ENCODE data around the gene PSME3IP1. TPM values are rescaled to one million over a fixed set of nuclear protein-coding genes. Genes with fewer than 3 reads are reported as not detected.
"Not testable (repeated sequence)": the region's sequence is repeated elsewhere in the genome, so short reads cannot be mapped to it uniquely, and the experiment has no call there.

Gene PSME3IP1
- polyA plus RNA-seq, 4 donors, result 81.7 to 137 (median 121) TPM

GRCh38 chr16:57127037-57127763 lies 58.6 kb downstream of the PSME3IP1 start:
- DNase-seq (ENCODE audit: low read depth in 4 of 4, low spot score in 2 of 4), result no peak

DNA sequence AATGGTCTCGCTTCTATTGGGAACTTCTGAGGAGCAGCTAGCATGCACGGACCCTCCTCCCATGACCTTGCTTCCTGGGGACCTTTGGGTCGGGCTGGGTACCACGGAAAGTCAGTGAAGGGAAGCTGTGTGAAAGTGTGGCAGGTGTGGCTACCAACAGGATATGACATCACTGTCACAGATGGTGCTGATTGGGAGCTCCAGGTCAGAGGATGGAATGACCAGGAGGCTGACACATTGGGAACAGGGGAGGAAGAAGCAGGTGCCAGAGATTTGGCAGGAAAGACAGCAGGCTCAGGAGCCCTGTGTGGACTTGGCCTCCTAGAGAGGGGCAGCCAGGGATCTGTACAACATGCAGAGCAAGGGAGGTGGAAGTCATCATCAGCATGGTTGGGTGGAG lies 59.4 kb downstream of the PSME3IP1 start:
- no peak for DNase-seq (ENCODE audit: low read depth in 4 of 4, low spot score in 2 of 4)

GRCh38 chr16:57125969-57126368 lies 59.9 kb downstream of the PSME3IP1 start:
- DNase-seq (ENCODE audit: low read depth in 4 of 4, low spot score in 2 of 4), result no peak

GRCh38 chr16:57125376-57125775 lies 60.5 kb downstream of the PSME3IP1 start:
- no peak for DNase-seq (ENCODE audit: low read depth in 4 of 4, low spot score in 2 of 4)

GRCh38 chr16:57123974-57124674 lies 61.7 kb downstream of the PSME3IP1 start:
- no peak for DNase-seq (ENCODE audit: low read depth in 4 of 4, low spot score in 2 of 4)

- no peak for DNase-seq (ENCODE audit: low read depth in 4 of 4, low spot score in 2 of 4)
Observed at GRCh38 chr16:57123216-57123973, 62.4 kb downstream of the PSME3IP1 start.

GRCh38 chr16:57118461-57119084 lies 67.3 kb downstream of the PSME3IP1 start:
- no peak for DNase-seq (ENCODE audit: low read depth in 4 of 4, low spot score in 2 of 4)

DNA sequence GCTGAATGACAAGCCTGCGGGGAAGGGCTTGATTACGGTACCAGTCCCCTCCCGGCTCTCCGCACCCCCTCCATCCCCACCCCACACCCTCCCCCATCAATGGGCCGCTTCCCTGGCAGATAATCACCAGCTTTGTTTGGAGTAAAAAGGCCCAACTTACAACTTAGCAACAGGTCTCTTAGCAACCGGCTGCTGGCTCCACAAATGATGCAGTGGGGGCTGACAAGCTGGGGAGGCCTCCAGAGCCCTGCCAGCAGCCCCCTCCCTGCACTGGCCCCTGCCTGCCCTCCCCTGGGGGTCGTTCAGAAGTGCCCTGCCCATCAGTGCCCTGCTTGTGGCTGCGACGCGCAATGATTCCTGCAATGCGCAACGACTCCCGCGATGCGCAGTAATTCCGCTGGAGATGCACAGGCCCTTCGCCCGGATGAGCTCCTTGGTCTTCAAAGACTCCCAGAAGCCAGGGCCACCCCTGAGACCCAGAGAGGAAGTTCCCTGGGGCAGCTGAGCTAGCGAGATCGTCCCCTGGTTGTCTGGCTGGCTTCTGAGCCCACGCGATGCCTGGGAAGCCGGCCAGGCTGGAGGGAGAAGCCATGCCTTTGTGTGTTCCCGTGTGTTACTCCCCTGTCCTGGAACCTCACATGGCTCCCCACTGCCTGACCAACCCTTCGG lies 70.2 kb downstream of the PSME3IP1 start:
- DNase-seq (ENCODE audit: low read depth in 4 of 4, low spot score in 2 of 4), result no peak

DNA sequence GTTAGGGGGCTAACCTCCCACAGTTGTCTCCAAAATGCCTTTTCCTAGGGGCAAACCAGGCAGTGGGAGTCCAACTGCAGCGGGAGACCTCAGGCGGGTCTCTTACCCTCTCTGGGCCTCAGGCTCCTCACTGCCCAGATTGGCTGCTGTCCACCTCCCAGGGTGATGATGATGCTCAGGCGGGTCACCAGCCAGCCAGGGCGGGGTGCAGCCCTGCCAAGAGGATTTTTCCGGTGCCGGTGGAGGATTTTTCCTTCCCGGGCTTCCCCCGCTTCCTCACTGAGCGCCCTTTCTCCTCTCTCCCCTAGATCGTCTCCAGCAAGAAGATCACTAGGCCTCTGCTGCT lies 70.7 kb downstream of the PSME3IP1 start:
- no peak for DNase-seq (ENCODE audit: low read depth in 4 of 4, low spot score in 2 of 4)

GRCh38 chr16:57113664-57114063 lies 72.2 kb downstream of the PSME3IP1 start:
- DNase-seq (ENCODE audit: low read depth in 4 of 4, low spot score in 2 of 4), result no peak

DNA sequence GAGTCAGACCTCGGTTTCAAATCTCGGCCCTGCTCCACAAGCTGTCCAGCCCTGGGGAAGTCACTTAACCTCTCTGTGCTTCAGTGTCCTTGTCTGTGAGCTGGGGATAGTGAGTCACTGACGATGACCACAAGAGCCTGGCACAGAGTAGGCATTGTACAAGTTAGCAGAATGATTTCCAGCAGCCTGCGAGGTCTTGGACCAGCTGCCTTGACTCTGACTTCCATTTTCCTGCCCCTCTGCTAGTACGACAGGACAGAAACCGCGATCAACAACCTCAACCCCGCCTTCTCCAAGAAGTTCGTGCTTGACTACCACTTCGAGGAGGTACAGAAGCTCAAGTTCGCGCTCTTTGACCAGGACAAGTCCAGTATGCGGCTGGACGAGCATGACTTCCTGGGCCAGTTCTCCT lies 72.8 kb downstream of the PSME3IP1 start:
- DNase-seq (ENCODE audit: low read depth in 4 of 4, low spot score in 2 of 4), result no peak

- DNase-seq (ENCODE audit: low read depth in 4 of 4, low spot score in 2 of 4), result no peak
Observed at GRCh38 chr16:57112403-57113041, 73.3 kb downstream of the PSME3IP1 start.

- no peak for DNase-seq (ENCODE audit: low read depth in 4 of 4, low spot score in 2 of 4)
Observed at GRCh38 chr16:57111420-57111819, 74.4 kb downstream of the PSME3IP1 start.

DNA sequence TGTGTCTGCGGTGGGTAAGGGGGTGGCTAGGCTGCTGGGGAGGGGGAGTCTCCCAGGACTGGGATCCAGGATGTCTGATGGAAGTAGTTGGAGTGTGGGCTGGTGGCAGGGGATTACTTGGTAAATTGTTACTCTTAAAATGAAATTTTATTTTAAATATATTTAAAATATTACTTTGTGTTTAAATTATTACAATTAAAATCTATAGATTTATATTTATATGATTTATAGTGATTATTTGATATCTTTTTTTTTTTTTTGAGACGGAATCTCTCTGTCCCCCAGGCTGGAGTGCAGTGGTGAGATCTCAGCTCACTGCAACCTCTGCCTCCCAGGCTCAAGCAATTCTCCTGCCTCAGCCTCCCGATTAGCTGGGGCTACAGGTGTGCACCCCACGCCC lies 74.9 kb downstream of the PSME3IP1 start:
- DNase-seq (ENCODE audit: low read depth in 4 of 4, low spot score in 2 of 4), result no peak

DNA sequence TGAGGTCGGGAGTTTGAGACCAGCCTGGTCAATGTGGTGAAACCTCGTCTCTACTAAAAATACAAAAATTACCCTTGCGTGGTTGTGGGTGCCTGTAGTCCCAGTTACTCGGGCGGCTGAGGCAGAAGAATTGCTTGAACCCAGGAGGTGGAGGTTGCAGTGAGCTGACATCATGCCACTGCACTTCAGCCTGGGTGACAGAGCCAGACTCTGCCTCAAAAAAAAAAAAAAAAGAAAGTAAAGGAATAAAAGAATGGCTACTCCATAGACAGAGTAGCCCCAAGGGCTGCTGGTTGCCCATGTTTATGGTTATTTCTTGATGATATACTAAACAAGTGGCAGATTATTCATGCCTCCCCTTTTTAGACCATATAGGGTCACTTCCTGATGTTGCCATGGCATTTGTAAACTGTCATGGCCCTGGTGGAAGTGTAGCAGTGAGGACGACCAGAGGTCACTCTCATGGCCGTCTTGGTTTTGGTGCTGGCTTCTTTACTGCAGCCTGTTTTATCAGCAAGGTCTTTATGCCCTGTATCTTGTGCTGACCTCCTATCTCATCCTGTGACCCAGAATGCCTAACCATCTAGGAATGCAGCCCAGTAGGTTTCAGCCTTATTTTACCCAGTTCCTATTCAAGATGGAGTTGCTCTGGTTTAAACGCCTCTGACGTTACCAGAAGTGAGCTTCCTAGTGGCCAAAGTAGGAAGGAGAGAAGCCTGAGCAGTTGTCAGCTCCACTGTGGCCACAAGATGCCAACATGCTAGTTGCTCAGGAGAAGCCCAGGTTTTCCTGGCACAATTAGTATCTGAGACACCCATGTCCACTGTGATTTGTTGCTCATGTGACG lies 76.4 kb downstream of the PSME3IP1 start:
- DNase-seq (ENCODE audit: low read depth in 4 of 4, low spot score in 2 of 4), result not testable (repeated sequence)

GRCh38 chr16:57108432-57108831 lies 77.4 kb downstream of the PSME3IP1 start:
- no peak for DNase-seq (ENCODE audit: low read depth in 4 of 4, low spot score in 2 of 4)

- DNase-seq (ENCODE audit: low read depth in 4 of 4, low spot score in 2 of 4), result no peak
Observed at GRCh38 chr16:57107321-57107922, 78.4 kb downstream of the PSME3IP1 start.

DNA sequence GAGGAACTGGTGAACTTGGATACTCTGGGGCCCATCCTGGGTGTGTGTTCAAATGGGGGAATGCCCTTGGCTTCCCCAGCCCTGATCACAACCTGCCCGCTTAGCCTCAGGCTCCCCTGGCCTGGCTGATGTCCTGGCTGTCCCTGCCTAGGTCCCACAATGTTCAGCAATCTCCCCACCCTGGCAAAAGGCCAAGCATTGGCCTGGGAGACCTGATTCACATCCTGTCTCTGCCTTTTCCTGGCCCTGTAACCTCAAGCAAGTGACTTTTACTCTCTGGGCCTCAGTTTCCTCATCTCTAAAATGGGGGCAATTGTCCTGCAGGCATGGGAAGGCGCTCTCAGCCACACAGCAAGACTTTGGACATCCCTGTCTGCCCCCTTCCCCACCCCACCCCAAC lies 79.1 kb downstream of the PSME3IP1 start:
- DNase-seq (ENCODE audit: low read depth in 4 of 4, low spot score in 2 of 4), result no peak

- no peak for DNase-seq (ENCODE audit: low read depth in 4 of 4, low spot score in 2 of 4)
Observed at GRCh38 chr16:57105184-57105583, 80.7 kb downstream of the PSME3IP1 start.

Measured in left renal cortex interstitium (tissue), 4 donors.